GM04504 (cell line): ENCODE results near the gene RPS2.
A peak's percentile ranks its signal among the peaks of the same experiment; 100 is the strongest.

Source experiments
- DNase-seq: peaks from one replicate; pipeline ENCODE4 v3.0.0-alpha.2; 2012; ENCODE audit warnings: low read depth

The RPS2 gene

GRCh38 chr16:1981398-1981836 lies 16.8 kb upstream of the RPS2 start, which contains the start of gene NOXO1:
Gene NOXO1, minus strand, starts transcription at chr16:1981469. Its CDS starts 290 bp downstream, at chr16:1981179.
- DNase-seq, result no peak

GRCh38 chr16:1980770-1981087 lies 16.1 kb upstream of the RPS2 start:
- no peak for DNase-seq

GRCh38 chr16:1980030-1980769 lies 15.6 kb upstream of the RPS2 start:
- no peak for DNase-seq

- DNase-seq, result no peak
Observed at GRCh38 chr16:1979271-1980029, 14.8 kb upstream of the RPS2 start.

DNA sequence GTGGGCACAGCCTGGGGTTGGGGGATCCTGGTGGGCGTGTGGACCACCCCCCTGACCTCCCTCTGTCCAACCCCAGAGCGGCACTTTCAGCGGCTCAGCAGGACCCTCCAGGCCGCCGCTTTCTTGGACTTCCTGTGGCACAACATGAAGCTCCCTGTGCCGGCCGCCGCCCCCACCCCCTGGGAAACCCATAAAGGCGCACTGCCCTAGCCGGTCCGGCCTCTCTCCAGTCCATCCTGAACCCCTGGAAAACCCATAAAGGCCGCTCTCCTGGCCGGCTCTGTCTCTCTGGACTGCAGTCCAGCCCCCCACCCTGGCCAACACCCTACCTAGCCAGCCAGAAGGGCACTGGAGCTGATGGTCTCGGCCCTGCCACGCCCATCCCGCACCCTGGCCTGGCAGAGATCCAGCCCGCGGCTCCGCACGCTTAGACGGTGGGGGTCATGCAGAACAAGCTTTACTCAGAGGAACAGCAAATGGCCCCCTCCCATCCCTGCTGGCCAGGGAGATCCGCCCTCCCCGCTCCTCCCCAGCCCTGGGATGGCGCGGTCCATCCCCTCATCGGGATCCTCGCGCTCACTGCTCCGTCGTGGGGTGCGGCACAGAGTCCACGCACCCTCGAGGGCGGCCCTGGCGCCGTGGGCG lies 14.0 kb upstream of the RPS2 start:
- DNase-seq, result no peak

GRCh38 chr16:1977875-1978268 lies 13.2 kb upstream of the RPS2 start:
- DNase-seq, result no peak

DNA sequence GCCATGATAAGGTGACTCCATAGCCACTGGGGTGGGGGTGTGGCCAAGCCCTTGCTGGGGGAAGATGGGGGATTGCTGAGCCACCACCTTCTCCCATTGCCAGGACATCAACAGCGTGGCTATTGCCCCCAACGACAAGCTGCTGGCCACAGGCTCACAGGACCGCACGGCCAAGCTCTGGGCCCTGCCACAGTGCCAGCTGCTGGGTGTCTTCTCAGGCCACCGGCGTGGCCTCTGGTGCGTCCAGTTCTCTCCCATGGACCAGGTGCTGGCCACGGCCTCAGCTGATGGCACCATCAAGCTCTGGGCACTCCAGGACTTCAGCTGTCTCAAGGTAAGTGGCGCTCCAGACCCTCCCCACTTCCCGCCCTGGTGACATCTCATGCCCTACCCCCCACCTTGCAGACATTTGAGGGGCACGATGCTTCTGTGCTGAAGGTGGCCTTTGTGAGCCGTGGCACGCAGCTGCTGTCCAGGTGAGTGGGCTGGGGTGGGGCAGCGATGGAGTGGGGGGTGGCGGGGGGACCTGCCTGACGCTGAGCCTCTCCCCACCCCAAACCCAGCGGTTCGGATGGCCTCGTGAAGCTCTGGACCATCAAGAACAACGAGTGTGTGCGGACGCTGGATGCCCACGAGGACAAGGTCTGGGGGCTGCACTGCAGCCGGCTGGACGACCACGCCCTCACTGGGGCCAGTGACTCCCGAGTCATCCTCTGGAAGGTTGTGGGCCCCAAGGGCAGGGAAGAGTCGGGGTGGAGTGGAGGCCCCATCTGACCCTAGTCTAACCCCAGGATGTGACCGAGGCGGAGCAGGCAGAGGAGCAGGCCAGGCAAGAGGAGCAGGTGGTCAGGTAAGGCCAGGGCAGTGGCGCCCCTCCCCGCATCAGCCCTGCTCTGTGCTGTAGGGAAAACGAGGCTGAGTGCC lies 12.6 kb upstream of the RPS2 start:
- no peak for DNase-seq

DNA sequence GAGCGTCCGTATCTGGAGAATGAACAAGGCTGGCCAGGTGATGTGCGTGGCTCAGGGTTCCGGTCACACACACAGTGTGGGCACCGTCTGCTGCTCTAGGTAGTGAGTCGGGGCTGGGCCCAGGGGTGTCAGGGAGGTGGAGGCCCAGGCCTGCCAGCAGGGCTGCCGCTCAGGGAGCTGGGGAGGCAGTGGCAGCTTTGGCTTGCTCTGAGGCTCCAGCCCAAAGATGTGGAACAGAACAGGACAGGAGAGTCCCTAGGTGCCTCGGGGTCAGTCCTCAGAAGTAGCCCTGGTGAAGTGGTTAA lies 11.5 kb upstream of the RPS2 start:
- DNase-seq, result no peak

DNA sequence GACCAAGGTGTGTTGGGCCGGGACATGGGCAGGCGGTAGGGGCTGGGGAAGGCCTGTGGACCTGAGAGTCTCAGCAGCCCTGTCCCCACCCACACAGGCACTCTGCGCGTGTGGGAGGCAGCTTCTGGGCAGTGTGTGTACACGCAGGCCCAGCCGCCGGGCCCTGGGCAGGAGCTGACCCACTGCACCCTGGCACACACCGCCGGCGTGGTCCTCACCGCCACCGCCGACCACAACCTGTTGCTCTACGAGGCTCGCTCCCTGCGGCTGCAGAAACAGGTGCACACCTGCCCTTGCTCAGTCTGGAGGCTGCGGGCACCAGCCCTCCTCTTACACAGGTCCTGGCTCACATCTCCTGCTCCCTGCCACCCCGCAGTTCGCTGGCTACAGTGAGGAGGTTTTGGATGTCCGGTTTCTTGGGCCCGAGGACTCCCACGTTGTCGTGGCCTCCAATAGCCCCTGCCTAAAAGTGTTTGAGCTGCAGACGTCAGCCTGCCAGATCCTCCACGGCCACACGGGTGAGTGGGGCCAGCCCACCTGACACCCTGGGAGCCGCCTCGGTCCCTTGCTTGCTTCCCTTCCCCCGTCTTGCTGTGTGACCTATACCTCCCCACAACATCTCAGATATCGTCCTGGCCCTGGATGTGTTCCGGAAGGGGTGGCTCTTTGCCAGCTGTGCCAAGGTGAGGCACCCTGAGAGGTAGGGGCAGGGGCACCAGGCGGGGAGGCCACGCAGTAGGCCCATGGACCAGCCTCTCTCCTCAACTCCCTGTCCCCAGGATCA lies 11.0 kb upstream of the RPS2 start:
- DNase-seq, result no peak

DNA sequence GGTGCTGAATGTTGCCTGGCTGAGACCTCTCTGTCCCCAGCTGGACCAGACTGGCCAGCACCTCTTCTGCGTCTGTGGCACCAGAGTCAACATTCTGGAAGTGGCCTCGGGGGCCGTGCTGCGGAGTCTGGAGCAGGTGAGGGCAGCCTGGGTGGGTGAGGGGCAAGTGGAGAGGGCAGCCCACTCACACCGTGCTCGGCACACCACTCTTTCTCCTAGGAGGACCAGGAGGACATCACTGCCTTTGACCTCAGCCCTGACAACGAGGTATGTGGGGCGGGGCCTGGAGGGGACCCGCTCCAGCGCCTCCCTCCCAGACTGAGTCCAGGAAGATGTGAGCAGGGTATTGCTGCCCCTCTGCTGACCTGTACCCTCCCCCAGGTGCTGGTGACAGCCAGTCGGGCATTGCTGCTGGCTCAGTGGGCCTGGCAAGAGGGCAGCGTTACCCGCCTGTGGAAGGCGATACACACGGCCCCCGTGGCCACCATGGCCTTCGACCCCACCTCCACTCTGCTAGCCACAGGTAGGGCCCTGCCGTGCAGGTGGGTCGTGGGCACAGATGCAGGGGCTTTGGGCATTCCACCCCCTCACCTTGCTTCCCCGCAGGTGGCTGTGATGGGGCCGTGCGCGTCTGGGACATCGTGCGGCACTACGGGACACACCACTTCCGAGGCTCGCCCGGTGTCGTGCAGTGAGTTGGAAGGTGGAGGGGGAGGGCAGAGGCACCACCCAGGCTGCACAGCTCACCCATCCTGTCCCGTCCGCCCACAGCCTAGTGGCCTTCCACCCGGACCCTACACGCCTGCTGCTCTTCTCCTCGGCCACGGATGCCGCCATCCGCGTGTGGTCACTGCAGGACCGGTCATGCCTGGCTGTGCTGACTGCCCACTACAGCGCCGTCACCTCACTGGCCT lies 9.8 kb upstream of the RPS2 start:
- DNase-seq, result no peak

- no peak for DNase-seq
Observed at GRCh38 chr16:1973461-1974156, 9.0 kb upstream of the RPS2 start.

GRCh38 chr16:1972490-1972877 lies 7.9 kb upstream of the RPS2 start:
- no peak for DNase-seq

GRCh38 chr16:1971796-1972489 lies 7.3 kb upstream of the RPS2 start, which contains the start of gene TBL3:
Gene TBL3, plus strand, starts transcription at chr16:1972053. Its CDS starts 112 bp downstream, at chr16:1972165.
- peak; percentile 88 for DNase-seq

DNA sequence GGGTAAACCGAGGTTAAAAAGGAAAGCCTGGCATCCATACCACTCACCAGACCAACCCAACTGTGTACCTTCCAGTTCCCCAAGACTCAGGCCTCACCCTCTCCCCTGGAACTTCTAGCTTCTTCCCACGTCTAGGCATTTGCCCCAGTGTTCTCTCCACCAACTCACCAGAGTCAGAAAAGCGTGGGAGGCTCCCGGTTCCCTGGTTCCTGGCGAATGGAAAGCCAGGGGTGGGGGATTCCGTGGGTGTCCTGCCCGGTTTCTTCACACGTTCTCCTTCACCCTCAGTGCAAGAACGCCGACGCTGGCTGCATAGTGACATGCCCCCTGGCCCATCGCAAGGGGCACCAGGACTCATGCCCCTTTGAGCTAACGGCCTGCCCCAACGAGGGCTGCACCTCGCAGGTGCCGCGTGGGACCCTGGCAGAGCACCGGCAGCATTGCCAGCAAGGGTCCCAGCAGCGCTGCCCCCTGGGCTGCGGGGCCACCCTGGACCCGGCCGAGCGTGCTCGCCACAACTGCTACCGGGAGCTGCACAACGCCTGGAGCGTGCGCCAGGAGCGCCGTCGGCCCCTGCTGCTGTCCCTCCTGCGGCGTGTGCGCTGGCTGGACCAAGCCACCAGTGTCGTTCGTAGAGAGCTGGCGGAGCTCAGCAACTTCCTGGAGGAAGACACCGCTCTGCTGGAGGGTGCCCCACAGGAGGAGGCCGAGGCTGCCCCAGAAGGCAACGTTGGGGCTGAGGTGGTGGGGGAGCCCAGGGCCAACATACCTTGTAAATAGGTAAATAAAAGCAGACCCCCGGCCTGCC lies 3.7 kb upstream of the RPS2 start:
- DNase-seq, result no peak

DNA sequence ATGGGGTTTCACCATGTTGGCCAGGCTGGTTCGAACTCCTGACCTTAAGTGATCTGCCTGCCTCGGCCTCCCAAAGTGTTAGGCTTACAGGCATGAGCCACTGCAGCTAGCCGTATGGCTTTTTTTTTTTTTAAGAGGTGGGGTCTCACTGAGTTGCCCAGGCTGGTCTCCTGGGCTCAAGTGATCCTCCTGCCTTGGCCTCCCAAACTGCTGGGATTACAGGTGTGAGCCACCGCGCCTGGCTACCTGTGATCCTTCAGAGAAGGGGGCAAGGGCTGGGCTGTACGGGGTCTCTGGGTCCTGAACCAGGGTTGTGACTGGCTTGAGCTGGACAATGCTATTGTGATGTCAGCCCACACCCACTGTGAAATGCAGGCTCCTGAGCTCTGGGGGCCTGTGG lies 1.8 kb upstream of the RPS2 start, which contains the start of gene RNF151:
RNF151 (plus strand) TSS at position 397 of the 400 bp plus-strand sequence. CDS start 26 bp downstream, outside the sequence.
- DNase-seq, result no peak

- no peak for DNase-seq
Observed at GRCh38 chr16:1965396-1966001, 873 bp upstream of the RPS2 start.

DNA sequence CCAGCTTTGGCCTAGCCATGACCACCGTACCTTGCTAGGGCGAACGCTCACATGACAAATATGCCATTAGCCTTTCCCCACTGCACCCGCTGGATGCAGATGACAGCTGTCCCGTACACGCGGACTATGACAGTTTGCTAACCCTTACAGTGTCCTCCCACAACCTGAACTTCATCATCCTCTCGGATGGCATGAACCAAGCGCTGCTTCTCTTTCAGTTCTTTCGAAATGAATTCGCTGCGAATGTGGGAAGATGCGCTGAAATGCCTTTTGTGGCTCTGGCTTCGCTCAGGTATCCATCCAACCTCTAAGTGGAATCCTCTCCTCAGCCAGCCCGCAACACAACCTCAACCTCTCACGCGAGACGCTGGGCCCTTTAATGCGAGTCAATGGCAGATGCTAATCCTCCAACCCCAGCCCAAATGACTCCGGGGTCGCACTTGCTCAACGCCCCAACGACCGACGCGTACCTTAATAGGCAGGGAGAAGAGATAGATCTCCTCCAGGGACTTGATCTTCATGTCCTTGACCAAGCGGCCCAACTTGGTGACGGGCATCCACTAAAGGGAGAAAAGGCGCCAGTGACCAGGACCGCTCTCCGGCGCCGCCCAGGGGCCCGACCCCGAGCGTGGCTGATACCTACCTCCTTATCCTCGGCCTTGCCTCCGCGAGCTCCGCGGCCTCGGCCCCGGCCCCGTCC lies 670 bp downstream of the RPS2 start:
- no peak for DNase-seq
